ENCODE results near the gene DENND5B.
A peak's percentile ranks its signal among the peaks of the same experiment; 100 is the strongest.

Gene DENND5B

DNA sequence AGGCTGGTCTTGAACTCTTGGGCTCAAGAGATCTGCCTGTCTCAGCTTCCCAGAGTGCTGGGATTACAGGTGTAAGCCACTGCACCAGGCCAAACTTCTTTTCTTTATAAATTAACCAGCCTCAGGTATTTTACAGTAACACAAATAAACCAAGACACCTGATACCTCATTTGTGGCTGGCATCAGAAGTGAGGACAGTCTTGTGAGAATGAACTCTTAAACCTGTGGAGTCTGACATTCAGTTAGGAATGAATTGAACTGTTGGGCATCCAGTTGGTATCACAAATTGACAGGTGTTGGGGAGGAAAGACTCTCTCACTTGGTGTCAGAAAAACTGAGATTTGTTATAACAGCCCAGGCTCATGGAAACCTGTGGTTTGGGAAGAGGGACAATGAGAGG is 120.5 kb downstream of the DENND5B start:
- Histone ChIP-seq H3K27me3 (ENCODE audit: insufficient read depth, poor library complexity, severe bottlenecking) (no peaks in the 10 kb centered on the region), H3K4me3 (replicated peaks; ENCODE audit: insufficient read depth, low read length) (no peak overlapping the region), H3K27ac (replicated peaks) (no peak overlapping the region)
- TF ChIP-seq SPI1 (IDR thresholded peaks at IDR 0.05; ENCODE audit: borderline replicate concordance, low read depth) (no peak), POLR2AphosphoS5 (IDR thresholded peaks at IDR 0.05; ENCODE audit: low read depth) (no peak), GABPA (IDR thresholded peaks at IDR 0.05; ENCODE audit: low read depth) (no peak)
- TF ChIP-seq, protein P1, sequence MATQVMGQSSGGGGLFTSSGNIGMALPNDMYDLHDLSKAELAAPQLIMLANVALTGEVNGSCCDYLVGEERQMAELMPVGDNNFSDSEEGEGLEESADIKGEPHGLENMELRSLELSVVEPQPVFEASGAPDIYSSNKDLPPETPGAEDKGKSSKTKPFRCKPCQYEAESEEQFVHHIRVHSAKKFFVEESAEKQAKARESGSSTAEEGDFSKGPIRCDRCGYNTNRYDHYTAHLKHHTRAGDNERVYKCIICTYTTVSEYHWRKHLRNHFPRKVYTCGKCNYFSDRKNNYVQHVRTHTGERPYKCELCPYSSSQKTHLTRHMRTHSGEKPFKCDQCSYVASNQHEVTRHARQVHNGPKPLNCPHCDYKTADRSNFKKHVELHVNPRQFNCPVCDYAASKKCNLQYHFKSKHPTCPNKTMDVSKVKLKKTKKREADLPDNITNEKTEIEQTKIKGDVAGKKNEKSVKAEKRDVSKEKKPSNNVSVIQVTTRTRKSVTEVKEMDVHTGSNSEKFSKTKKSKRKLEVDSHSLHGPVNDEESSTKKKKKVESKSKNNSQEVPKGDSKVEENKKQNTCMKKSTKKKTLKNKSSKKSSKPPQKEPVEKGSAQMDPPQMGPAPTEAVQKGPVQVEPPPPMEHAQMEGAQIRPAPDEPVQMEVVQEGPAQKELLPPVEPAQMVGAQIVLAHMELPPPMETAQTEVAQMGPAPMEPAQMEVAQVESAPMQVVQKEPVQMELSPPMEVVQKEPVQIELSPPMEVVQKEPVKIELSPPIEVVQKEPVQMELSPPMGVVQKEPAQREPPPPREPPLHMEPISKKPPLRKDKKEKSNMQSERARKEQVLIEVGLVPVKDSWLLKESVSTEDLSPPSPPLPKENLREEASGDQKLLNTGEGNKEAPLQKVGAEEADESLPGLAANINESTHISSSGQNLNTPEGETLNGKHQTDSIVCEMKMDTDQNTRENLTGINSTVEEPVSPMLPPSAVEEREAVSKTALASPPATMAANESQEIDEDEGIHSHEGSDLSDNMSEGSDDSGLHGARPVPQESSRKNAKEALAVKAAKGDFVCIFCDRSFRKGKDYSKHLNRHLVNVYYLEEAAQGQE (IDR thresholded peaks at IDR 0.05; ENCODE audit: insufficient replicate concordance, low read depth), result no peak
- TF ChIP-seq, protein P2, sequence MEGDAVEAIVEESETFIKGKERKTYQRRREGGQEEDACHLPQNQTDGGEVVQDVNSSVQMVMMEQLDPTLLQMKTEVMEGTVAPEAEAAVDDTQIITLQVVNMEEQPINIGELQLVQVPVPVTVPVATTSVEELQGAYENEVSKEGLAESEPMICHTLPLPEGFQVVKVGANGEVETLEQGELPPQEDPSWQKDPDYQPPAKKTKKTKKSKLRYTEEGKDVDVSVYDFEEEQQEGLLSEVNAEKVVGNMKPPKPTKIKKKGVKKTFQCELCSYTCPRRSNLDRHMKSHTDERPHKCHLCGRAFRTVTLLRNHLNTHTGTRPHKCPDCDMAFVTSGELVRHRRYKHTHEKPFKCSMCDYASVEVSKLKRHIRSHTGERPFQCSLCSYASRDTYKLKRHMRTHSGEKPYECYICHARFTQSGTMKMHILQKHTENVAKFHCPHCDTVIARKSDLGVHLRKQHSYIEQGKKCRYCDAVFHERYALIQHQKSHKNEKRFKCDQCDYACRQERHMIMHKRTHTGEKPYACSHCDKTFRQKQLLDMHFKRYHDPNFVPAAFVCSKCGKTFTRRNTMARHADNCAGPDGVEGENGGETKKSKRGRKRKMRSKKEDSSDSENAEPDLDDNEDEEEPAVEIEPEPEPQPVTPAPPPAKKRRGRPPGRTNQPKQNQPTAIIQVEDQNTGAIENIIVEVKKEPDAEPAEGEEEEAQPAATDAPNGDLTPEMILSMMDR (IDR thresholded peaks at IDR 0.05; ENCODE audit: insufficient read depth, low read length), result no peak
- DNase-seq (ENCODE audit: low read depth in 1 of 2, low spot score in 1 of 2), result no peak

DNA sequence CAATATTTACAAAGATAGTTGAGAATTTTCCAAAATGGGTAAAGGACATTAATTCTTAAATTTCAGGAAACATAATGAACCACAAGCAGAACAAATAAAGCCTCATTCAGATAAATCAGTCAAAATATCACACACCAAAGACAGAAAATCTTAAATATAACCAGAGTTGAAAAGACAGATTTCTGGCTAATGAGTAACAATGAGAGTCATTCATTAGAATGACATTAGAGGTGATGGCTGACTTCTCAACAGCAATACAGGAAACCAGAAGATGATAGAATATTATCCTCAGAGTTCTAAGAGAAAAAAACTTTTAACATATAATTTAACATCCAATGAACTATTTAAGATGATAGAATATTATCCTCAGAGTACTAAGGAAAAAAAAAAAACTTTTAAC is 124.2 kb downstream of the DENND5B start:
- H3K27me3 ChIP-seq (ENCODE audit: insufficient read depth, poor library complexity, severe bottlenecking), result no peaks in the 10 kb centered on the region
- no peak overlapping the region for H3K4me3 ChIP-seq (replicated peaks; ENCODE audit: insufficient read depth, low read length)
- H3K27ac ChIP-seq (replicated peaks), result no peak overlapping the region
- no peak for DNase-seq (ENCODE audit: low read depth in 1 of 2, low spot score in 1 of 2)
- TF ChIP-seq, protein P1 (IDR thresholded peaks at IDR 0.05; ENCODE audit: insufficient replicate concordance, low read depth), result no peak
- no peak for TF ChIP-seq GABPA (IDR thresholded peaks at IDR 0.05; ENCODE audit: low read depth)
- no peak for TF ChIP-seq SPI1 (IDR thresholded peaks at IDR 0.05; ENCODE audit: borderline replicate concordance, low read depth)
- TF ChIP-seq, protein P2 (IDR thresholded peaks at IDR 0.05; ENCODE audit: insufficient read depth, low read length), result no peak
- no peak for TF ChIP-seq POLR2AphosphoS5 (IDR thresholded peaks at IDR 0.05; ENCODE audit: low read depth)

DNA sequence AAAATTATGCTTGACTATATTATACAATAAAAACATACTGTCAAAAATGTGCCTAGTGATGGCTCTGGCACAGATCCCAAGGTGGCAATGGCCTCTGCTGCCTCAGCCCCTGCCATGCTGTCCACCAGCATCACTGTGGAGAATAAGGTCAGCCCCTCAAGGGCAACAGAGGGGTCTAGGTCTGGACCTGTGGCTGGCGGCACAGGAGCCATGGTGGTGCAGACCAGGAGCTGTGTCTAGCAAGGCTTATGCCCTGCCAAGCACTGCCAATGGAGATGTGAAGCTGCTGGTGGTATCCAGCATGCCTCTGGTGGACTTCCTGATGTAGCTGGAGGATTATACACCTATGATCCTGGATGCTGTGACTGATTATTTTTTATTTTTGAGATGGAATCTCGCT is 125.9 kb downstream of the DENND5B start:
- TF ChIP-seq, protein P2 (IDR thresholded peaks at IDR 0.05; ENCODE audit: insufficient read depth, low read length), result no peak
- no peak for DNase-seq (ENCODE audit: low read depth in 1 of 2, low spot score in 1 of 2)
- Histone ChIP-seq H3K4me3 (replicated peaks; ENCODE audit: insufficient read depth, low read length) (no peak overlapping the region), H3K27me3 (ENCODE audit: insufficient read depth, poor library complexity, severe bottlenecking) (no peaks in the 10 kb centered on the region), H3K27ac (replicated peaks) (no peak overlapping the region)

DNA sequence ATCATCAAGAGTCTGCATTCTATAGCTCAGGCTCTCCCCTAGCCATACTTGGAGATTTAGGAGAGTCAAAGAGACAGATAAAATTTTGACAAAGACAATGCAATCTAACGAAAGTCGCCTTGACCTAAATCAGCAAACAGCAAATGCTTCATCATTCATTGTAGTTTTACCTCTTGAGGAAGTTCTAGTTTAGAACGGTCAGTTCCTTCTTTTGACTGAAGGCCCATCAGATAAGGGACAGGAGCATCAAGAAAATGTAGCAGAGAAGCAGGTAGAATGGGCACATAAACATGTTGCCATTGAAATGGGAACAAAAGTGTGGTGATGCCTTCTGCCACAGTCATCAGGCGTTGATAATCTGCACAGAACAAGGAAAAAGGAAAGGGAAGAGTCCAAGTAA is 130.9 kb downstream of the DENND5B start:
- Histone ChIP-seq H3K27ac (replicated peaks) (no peak overlapping the region), H3K27me3 (ENCODE audit: insufficient read depth, poor library complexity, severe bottlenecking) (no peaks in the 10 kb centered on the region), H3K4me3 (replicated peaks; ENCODE audit: insufficient read depth, low read length) (no peak overlapping the region)
- TF ChIP-seq SPI1 (IDR thresholded peaks at IDR 0.05; ENCODE audit: borderline replicate concordance, low read depth) (peak; percentile 27; the same call in 1 of the 2 replicates), POLR2AphosphoS5 (IDR thresholded peaks at IDR 0.05; ENCODE audit: low read depth) (no peak)
- TF ChIP-seq, protein P1 (IDR thresholded peaks at IDR 0.05; ENCODE audit: insufficient replicate concordance, low read depth), result no peak
- no peak for DNase-seq (ENCODE audit: low read depth in 1 of 2, low spot score in 1 of 2)
